ENCODE measurements around the gene CHERP. TPM values are rescaled to one million over a fixed set of nuclear protein-coding genes. Genes with fewer than 3 reads are reported as not detected.

Gene CHERP
- total RNA-seq, 6 donors from 2014 or later: 10.8 to 38.6 (median 22.0) TPM

- TF ChIP-seq, protein P1, sequence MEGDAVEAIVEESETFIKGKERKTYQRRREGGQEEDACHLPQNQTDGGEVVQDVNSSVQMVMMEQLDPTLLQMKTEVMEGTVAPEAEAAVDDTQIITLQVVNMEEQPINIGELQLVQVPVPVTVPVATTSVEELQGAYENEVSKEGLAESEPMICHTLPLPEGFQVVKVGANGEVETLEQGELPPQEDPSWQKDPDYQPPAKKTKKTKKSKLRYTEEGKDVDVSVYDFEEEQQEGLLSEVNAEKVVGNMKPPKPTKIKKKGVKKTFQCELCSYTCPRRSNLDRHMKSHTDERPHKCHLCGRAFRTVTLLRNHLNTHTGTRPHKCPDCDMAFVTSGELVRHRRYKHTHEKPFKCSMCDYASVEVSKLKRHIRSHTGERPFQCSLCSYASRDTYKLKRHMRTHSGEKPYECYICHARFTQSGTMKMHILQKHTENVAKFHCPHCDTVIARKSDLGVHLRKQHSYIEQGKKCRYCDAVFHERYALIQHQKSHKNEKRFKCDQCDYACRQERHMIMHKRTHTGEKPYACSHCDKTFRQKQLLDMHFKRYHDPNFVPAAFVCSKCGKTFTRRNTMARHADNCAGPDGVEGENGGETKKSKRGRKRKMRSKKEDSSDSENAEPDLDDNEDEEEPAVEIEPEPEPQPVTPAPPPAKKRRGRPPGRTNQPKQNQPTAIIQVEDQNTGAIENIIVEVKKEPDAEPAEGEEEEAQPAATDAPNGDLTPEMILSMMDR (IDR thresholded peaks at IDR 0.05): no peak
- TF ChIP-seq EP300 (IDR thresholded peaks at IDR 0.05) (no peak), POLR2A (IDR thresholded peaks at IDR 0.05) (no peak), POLR2AphosphoS5 (IDR thresholded peaks at IDR 0.05) (no peak)
- peak in 1 of 2 donors; percentile 81 for DNase-seq
- H3K9me3 ChIP-seq: no peaks in the 10 kb centered on the region
- H3K27me3 ChIP-seq: no peaks in the 10 kb centered on the region
- H3K4me1 ChIP-seq: peaks cover 0 to 2% (median 0%) of the 10 kb centered on the region in 4 donors
- peaks cover 59 to 100% (median 87%) of the 10 kb centered on the region in 4 donors for H3K36me3 ChIP-seq
- WGBS, 2 donors: 87 to 92% methylated on average over 25 to 37 of the region's 47 CpGs
- no peak overlapping the region for H3K27ac ChIP-seq
- H3K4me3 ChIP-seq: no peak overlapping the region
- ATAC-seq (ENCODE audit: low FRiP score in 2 of 2): no peak
Observed at GRCh38 chr19:16532440-16533234, 9.6 kb downstream of the CHERP start.

DNA sequence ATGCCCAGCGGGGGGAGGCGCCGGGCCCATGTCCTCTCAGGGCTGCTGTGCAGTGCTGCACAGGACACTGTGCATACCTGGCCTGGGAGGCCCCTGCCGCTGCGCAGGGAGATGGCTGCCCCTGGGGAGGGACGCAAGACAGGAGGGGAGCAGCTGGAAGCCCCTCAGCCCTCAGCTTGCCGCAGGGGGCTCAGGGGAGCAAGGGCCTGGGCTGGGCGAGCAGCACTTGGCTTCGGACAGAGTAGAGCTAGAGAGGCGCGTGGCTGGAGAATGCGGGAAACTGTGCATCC is 10.9 kb downstream of the CHERP start:
- Histone ChIP-seq H3K9me3 (no peaks in the 10 kb centered on the region), H3K27ac (no peak overlapping the region), H3K4me3 (no peak overlapping the region), H3K27me3 (no peaks in the 10 kb centered on the region), H3K4me1 (no peaks in the 10 kb centered on the region), H3K36me3 (peaks cover 59 to 100% (median 97%) of the 10 kb centered on the region in 4 donors)
- 97 to 99% methylated on average over 10 to 12 of the region's 12 CpGs for WGBS, 2 donors
- no peak for ATAC-seq (ENCODE audit: low FRiP score in 2 of 2)
- DNase-seq: peak in 1 of 2 donors; percentile 67
- TF ChIP-seq POLR2A (IDR thresholded peaks at IDR 0.05) (no peak), EP300 (IDR thresholded peaks at IDR 0.05) (no peak), POLR2AphosphoS5 (IDR thresholded peaks at IDR 0.05) (no peak)
- TF ChIP-seq, protein P1 (IDR thresholded peaks at IDR 0.05): no peak

DNA sequence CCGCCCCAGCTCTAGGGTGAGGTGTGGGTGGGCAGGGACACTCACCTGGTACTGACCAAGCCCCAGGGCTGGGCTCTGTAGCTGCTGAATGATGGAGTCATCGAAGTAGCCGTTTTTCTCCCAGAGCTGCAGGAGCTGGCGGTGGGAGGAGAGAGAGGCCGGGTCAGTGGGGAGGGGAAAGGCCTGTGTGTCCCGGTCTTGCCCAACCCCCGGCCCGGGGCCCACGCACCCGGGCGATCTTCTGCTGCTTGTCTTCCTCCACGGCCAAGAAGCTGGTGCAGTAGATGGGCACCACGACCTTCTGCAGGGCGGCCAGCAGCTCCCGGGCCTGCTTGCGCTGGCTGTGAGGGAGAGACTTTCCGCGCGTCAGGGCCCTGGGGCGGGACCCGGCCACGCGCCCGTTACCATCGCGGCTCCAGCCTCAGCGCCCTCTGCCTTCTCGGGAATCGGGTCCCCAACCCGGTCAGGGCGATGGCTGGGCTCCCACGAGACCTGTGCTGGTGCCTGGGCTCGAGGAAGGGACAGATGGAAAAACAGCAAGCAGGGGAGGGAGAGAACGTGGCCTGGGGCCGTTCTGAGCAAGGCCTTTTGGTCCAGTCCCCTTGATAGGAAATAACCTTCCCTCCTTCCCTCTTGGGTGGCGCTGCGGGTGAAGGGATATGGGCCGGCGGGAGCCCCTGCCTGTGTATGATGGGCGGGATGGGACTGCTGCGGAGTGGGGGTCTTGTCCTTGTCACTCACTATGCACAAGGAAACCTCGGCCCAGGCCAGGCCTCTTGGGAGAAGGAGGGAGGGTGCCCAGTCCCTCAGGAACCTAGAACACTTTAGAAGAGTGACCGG is 11.5 kb downstream of the CHERP start:
- DNase-seq (peak in 1 of 2 donors; percentile 80), ATAC-seq (ENCODE audit: low FRiP score in 2 of 2) (peak in 1 of 2 donors; percentile 12)
- 91 to 96% methylated on average over 23 to 43 of the region's 43 CpGs for WGBS, 2 donors
- Histone ChIP-seq H3K4me1 (no peaks in the 10 kb centered on the region), H3K36me3 (peaks cover 63 to 100% (median 97%) of the 10 kb centered on the region in 4 donors), H3K27ac (no peak overlapping the region), H3K27me3 (no peaks in the 10 kb centered on the region), H3K9me3 (no peaks in the 10 kb centered on the region), H3K4me3 (no peak overlapping the region)
- TF ChIP-seq, protein P1 (IDR thresholded peaks at IDR 0.05): no peak
- TF ChIP-seq EP300 (IDR thresholded peaks at IDR 0.05) (no peak), POLR2A (IDR thresholded peaks at IDR 0.05) (no peak), POLR2AphosphoS5 (IDR thresholded peaks at IDR 0.05) (no peak)

GRCh38 chr19:16529466-16530144 is 12.6 kb downstream of the CHERP start:
- no peaks in the 10 kb centered on the region for H3K9me3 ChIP-seq
- peaks cover 70 to 100% (median 97%) of the 10 kb centered on the region in 4 donors for H3K36me3 ChIP-seq
- H3K4me3 ChIP-seq: no peak overlapping the region
- 92 to 93% methylated on average over 19 to 25 of the region's 25 CpGs for WGBS, 2 donors
- TF ChIP-seq POLR2AphosphoS5 (IDR thresholded peaks at IDR 0.05) (no peak), POLR2A (IDR thresholded peaks at IDR 0.05) (no peak), EP300 (IDR thresholded peaks at IDR 0.05) (no peak)
- TF ChIP-seq, protein P1 (IDR thresholded peaks at IDR 0.05): no peak
- H3K27me3 ChIP-seq: no peaks in the 10 kb centered on the region
- no peak for ATAC-seq (ENCODE audit: low FRiP score in 2 of 2)
- DNase-seq: peak in 1 of 2 donors; percentile 61
- no peaks in the 10 kb centered on the region for H3K4me1 ChIP-seq
- H3K27ac ChIP-seq: no peak overlapping the region

All from upper lobe of left lung (tissue), 6 donors.